Neutrophil (primary cell): ENCODE results near the gene TRPM8.

Experiments used
- H3K27ac ChIP-seq: fragments of 200-600 bp; sonication (generic); 2 replicates; pipeline ENCODE4 v1.5.1; 2016; ENCODE audit warnings: mild to moderate bottlenecking, moderate library complexity
- H3K27me3 ChIP-seq: fragments of 200-600 bp; sonication (generic); 2 replicates; pipeline ENCODE4 v1.6.0; 2016; ENCODE audit warnings: mild to moderate bottlenecking
- H3K36me3 ChIP-seq: fragments of 200-600 bp; sonication (generic); 2 replicates; pipeline ENCODE4 v1.5.1; 2017
- H3K4me1 ChIP-seq, 2 experiments: fragments of 200-600 bp in 1 of 2; sonication (generic) in 1 of 2; 1 replicate in 1 of 2; 2 replicates in 1 of 2; pipeline versions ENCODE4 v1.5.1 to v1.6.1; 2013 to 2016; ENCODE audit warnings: low read depth in 1 of 2, low read length in 1 of 2, mild to moderate bottlenecking in 1 of 2, moderate library complexity in 1 of 2; ENCODE audit not compliant: control insufficient read depth in 1 of 2, insufficient read depth in 1 of 2
- H3K4me3 ChIP-seq, 2 experiments: fragments of 200-600 bp in 1 of 2; sonication (generic) in 1 of 2; 1 replicate in 1 of 2; 2 replicates in 1 of 2; pipeline ENCODE4 v1.5.1; 2013 to 2016; ENCODE audit warnings: low read depth in 1 of 2, low read length in 1 of 2, mild to moderate bottlenecking in 1 of 2, moderate library complexity in 1 of 2
- H3K9me3 ChIP-seq: fragments of 200-600 bp; sonication (generic); 2 replicates; pipeline ENCODE4 v1.5.1; 2016
- TF ChIP-seq, protein P1 (sequence below): fragments of 200-600 bp; sonication (generic); IDR thresholded peaks from 2 replicates; pipeline ENCODE4 v1.5.1; 2016; ENCODE audit warnings: antibody characterized with exemption

TRPM8 gene

DNA sequence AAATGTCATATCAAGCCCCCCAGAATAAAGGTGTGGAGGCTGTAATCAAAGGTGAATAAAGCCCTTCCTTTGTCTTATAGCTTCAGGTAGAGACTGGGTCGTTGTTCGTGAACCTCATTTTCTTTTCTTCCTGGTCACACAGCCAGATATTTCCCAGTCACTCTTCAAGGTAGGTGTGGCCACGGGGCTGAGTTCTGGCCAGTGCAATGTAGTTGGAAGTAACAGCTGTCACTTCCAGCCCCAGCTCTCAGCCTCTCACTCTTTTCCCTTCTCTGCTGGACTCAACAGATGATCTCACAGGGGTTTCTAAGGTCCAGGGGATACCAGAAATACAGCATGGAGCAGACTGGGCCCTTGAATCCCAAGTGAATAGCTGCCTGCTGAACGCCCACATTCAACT is 15.8 kb upstream of the TRPM8 start:
- Histone ChIP-seq H3K4me1 (no peaks in the 10 kb centered on the region), H3K9me3 (no peaks in the 10 kb centered on the region), H3K27me3 (peaks cover 48% of the 10 kb centered on the region), H3K27ac (no peak overlapping the region), H3K36me3 (no peaks in the 10 kb centered on the region), H3K4me3 (no peak overlapping the region)
- TF ChIP-seq, protein P1, sequence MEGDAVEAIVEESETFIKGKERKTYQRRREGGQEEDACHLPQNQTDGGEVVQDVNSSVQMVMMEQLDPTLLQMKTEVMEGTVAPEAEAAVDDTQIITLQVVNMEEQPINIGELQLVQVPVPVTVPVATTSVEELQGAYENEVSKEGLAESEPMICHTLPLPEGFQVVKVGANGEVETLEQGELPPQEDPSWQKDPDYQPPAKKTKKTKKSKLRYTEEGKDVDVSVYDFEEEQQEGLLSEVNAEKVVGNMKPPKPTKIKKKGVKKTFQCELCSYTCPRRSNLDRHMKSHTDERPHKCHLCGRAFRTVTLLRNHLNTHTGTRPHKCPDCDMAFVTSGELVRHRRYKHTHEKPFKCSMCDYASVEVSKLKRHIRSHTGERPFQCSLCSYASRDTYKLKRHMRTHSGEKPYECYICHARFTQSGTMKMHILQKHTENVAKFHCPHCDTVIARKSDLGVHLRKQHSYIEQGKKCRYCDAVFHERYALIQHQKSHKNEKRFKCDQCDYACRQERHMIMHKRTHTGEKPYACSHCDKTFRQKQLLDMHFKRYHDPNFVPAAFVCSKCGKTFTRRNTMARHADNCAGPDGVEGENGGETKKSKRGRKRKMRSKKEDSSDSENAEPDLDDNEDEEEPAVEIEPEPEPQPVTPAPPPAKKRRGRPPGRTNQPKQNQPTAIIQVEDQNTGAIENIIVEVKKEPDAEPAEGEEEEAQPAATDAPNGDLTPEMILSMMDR, result no peak

DNA sequence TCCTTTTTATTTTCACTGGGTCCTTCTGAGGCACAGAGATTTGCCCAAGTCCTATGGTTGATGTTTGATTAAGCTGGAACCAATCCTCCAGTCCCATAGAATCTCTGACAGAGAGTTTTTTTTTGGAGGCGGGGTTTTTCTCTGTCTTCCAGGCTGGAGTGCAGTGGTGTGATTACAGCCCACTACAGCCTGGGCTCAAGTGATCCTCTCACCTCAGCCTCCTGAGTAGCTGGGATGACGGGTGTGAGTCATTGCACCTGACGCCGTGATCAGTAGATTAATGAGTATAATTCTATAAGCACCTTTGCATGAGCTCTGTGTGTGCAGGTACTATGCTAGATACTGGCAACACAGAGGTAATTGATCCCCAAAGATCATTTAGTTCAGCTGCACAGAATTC is 15.3 kb upstream of the TRPM8 start:
- H3K4me3 ChIP-seq, result no peak overlapping the region

DNA sequence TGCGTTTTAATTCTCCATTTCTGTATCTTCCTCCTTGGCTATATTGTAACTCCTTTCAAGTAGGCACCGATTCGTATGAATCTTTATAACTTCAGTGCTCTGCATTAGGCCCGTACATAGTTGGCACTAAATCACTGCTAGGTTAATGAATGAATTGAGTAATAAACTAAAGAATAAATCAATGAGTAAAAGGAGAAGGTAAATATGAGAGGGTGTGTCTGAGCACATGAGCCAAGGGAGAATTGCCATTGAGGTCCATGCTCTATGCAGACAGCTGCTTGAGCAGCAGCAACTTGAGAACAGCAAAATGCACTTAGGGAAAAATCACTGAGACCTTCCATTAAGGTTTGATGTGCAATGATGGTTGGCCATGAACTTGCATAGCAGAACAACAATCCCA is 11.2 kb upstream of the TRPM8 start:
- Histone ChIP-seq H3K9me3 (no peaks in the 10 kb centered on the region), H3K27me3 (peaks cover 17% of the 10 kb centered on the region), H3K27ac (no peak overlapping the region), H3K36me3 (no peaks in the 10 kb centered on the region), H3K4me3 (no peak overlapping the region), H3K4me1 (no peaks in the 10 kb centered on the region)
- TF ChIP-seq, protein P1, result no peak

More for the DNA sequence above, 15.3 kb upstream of the TRPM8 start:
- Histone ChIP-seq H3K36me3 (no peaks in the 10 kb centered on the region), H3K27ac (no peak overlapping the region), H3K4me1 (no peaks in the 10 kb centered on the region), H3K27me3 (peaks cover 43% of the 10 kb centered on the region), H3K9me3 (no peaks in the 10 kb centered on the region)
- TF ChIP-seq, protein P1, result no peak

DNA sequence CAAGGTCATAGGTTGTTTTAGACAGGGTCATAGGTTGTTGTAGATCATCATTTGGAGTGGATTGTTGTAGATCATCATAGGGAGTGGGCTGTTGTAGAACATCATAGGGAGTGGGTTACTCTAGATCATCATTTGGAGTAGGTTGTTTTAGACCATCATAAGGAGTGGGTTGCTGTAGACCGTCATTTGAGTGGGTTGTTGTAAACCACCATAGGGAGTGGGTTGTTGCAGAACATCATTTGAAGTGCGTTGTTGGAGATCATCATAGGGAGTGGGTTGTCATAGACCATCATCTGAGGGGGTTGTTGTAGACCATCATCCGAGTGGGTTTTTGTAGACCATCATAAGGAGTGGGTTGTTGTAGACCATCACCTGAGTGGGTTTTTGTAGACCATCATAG is 9.5 kb upstream of the TRPM8 start:
- peaks cover 4% of the 10 kb centered on the region for H3K27me3 ChIP-seq
- H3K4me3 ChIP-seq, result no peak overlapping the region
- no peaks in the 10 kb centered on the region for H3K9me3 ChIP-seq
- H3K36me3 ChIP-seq, result no peaks in the 10 kb centered on the region
- no peaks in the 10 kb centered on the region for H3K4me1 ChIP-seq
- TF ChIP-seq, protein P1, result no peak
- no peak overlapping the region for H3K27ac ChIP-seq

DNA sequence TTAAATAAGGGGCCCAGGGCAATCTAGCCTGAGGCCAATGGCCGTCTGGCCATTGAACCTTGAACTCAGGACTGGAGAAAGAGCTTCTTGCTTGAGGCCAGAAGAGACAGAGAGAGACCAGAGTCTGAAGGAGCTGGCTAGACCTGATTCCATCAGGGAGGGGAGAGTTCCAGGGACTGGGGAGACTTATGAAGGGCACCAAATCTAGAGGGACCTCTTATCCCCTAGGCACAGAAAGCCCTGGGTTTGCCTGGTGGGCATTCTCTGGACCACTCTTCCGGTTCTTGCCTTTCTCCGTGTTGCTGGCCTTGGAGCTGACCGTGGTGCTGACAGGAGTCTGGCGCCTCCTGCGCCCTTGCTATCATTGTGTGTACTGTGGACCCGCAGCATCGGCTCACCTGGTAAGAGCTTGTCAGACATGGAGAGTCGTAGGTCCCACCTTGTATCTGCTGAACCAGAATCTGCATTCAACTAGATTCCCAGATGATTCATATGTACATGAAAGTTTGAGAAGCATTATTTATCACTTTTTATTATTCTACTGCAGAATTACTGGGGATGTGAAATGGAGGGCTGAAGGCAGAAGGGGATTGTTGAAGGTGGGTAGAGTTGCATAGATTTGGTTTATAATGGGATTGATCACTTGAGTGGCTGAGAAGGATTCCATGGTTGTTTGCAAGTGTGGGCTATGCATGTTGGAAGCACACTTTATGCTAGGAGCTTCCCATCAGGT is 4.3 kb upstream of the TRPM8 start:
- no peaks in the 10 kb centered on the region for H3K36me3 ChIP-seq
- H3K27me3 ChIP-seq, result peaks cover 29% of the 10 kb centered on the region
- no peaks in the 10 kb centered on the region for H3K4me1 ChIP-seq
- no peaks in the 10 kb centered on the region for H3K9me3 ChIP-seq
- no peak overlapping the region for H3K4me3 ChIP-seq
- TF ChIP-seq, protein P1, result no peak
- H3K27ac ChIP-seq, result no peak overlapping the region
